Hepatocyte (in vitro differentiated cells): ENCODE data around the gene SORL1-AS1.

Experiments used
- DNase-seq: peaks from one replicate; pipeline ENCODE4 v3.0.0-alpha.2; 2016; ENCODE audit warnings: low spot score
- H2AFZ ChIP-seq: fragments of 200-600 bp; sonication (generic); 2 replicates; pipeline ENCODE4 v1.6.0; 2016; ENCODE audit warnings: antibody characterized with exemption, mild to moderate bottlenecking
- H3K27ac ChIP-seq: fragments of 200-600 bp; sonication (generic); 2 replicates; pipeline ENCODE4 v1.5.1; 2016; ENCODE audit warnings: mild to moderate bottlenecking
- H3K27me3 ChIP-seq: fragments of 200-600 bp; sonication (generic); 2 replicates; pipeline ENCODE4 v1.6.1; 2016
- H3K36me3 ChIP-seq: fragments of 200-600 bp; sonication (generic); replicated peaks from 2 replicates; pipeline ENCODE4 v1.5.1; 2016; ENCODE audit warnings: low read depth; ENCODE audit not compliant: insufficient read depth
- H3K4me1 ChIP-seq: fragments of 200-600 bp; sonication (generic); 2 replicates; pipeline ENCODE4 v1.5.1; 2016; ENCODE audit warnings: mild to moderate bottlenecking, moderate library complexity; ENCODE audit not compliant: insufficient read depth
- H3K4me2 ChIP-seq: fragments of 200-600 bp; sonication (generic); 2 replicates; pipeline ENCODE4 v1.6.0; 2016
- H3K4me3 ChIP-seq: fragments of 200-600 bp; sonication (generic); 2 replicates; pipeline ENCODE4 v1.5.1; 2016; ENCODE audit warnings: mild to moderate bottlenecking
- H3K79me2 ChIP-seq: fragments of 200-600 bp; sonication (generic); 2 replicates; pipeline ENCODE4 v1.6.0; 2017; ENCODE audit warnings: mild to moderate bottlenecking
- H3K9me2 ChIP-seq: fragments of 200-600 bp; sonication (generic); replicated peaks from 2 replicates; pipeline ENCODE4 v1.6.0; 2017; ENCODE audit warnings: mild to moderate bottlenecking; ENCODE audit not compliant: insufficient read depth
- H3K9me3 ChIP-seq: fragments of 200-600 bp; sonication (generic); 2 replicates; pipeline ENCODE4 v1.5.1; 2016; ENCODE audit warnings: low read depth, mild to moderate bottlenecking
- H4K20me1 ChIP-seq: fragments of 200-600 bp; sonication (generic); 2 replicates; pipeline ENCODE4 v1.6.0; 2016; ENCODE audit warnings: mild to moderate bottlenecking; ENCODE audit not compliant: insufficient read depth, poor library complexity, severe bottlenecking
- CTCF ChIP-seq: fragments of 200-600 bp; sonication (generic); IDR thresholded peaks from 2 replicates; pipeline ENCODE4 v1.5.1; 2016; ENCODE audit warnings: antibody characterized with exemption, mild to moderate bottlenecking; ENCODE audit not compliant: poor library complexity
- EZH2 ChIP-seq: fragments of 200-600 bp; sonication (generic); IDR thresholded peaks from 2 replicates; pipeline ENCODE4 v1.6.1; 2016; ENCODE audit warnings: antibody characterized with exemption, mild to moderate bottlenecking, borderline replicate concordance
- EZH2phosphoT487 ChIP-seq: fragments of 200-600 bp; sonication (generic); IDR thresholded peaks from one replicate; pipeline ENCODE4 v1.6.1; 2018; ENCODE audit warnings: antibody characterized with exemption, mild to moderate bottlenecking, low read depth, moderate library complexity; ENCODE audit not compliant: unreplicated experiment, severe bottlenecking
- whole genome bisulfite sequencing: methylation state at CpG from one replicate; pipeline ENCODE4 v1.1.6; 2016; ENCODE audit warnings: low lambda C conversion rate; ENCODE audit errors: missing lambda C conversion rate; 5-methylcytosine and 5-hydroxymethylcytosine counted together

The SORL1-AS1 gene

GRCh38 chr11:121497176-121497998 lies 44.6 kb upstream of the SORL1-AS1 start:
- Histone ChIP-seq H3K4me1 (no peaks in the 10 kb centered on the region), H3K36me3 (no peaks in the 10 kb centered on the region), H3K27ac (no peak overlapping the region), H3K9me3 (no peaks in the 10 kb centered on the region), H3K9me2 (no peaks in the 10 kb centered on the region), H4K20me1 (no peaks in the 10 kb centered on the region), H3K79me2 (no peaks in the 10 kb centered on the region), H3K4me3 (no peak overlapping the region), H2AFZ (no peak overlapping the region), H3K27me3 (no peaks in the 10 kb centered on the region), H3K4me2 (no peak overlapping the region)
- 79% methylated on average over 5 of the region's 5 CpGs for WGBS
- no peak for TF ChIP-seq EZH2phosphoT487
- TF ChIP-seq EZH2, result no peak
- no peak for DNase-seq

GRCh38 chr11:121494355-121495099 lies 41.8 kb upstream of the SORL1-AS1 start:
- H4K20me1 ChIP-seq, result no peaks in the 10 kb centered on the region
- no peaks in the 10 kb centered on the region for H3K27me3 ChIP-seq
- DNase-seq, result no peak
- H3K4me1 ChIP-seq, result no peaks in the 10 kb centered on the region
- no peaks in the 10 kb centered on the region for H3K36me3 ChIP-seq
- H3K4me2 ChIP-seq, result no peak overlapping the region
- H3K4me3 ChIP-seq, result no peak overlapping the region
- H3K27ac ChIP-seq, result no peak overlapping the region
- TF ChIP-seq EZH2 (no peak), EZH2phosphoT487 (no peak)
- H3K9me3 ChIP-seq, result no peaks in the 10 kb centered on the region
- 86% methylated on average over 7 of the region's 7 CpGs for WGBS
- no peaks in the 10 kb centered on the region for H3K79me2 ChIP-seq
- no peak overlapping the region for H2AFZ ChIP-seq
- H3K9me2 ChIP-seq, result no peaks in the 10 kb centered on the region

GRCh38 chr11:121489823-121490222 lies 37.1 kb upstream of the SORL1-AS1 start:
- no peaks in the 10 kb centered on the region for H3K9me2 ChIP-seq

GRCh38 chr11:121488641-121489040 lies 35.9 kb upstream of the SORL1-AS1 start:
- Histone ChIP-seq H3K9me2 (no peaks in the 10 kb centered on the region), H3K4me2 (no peak overlapping the region), H3K9me3 (no peaks in the 10 kb centered on the region), H3K36me3 (no peaks in the 10 kb centered on the region), H3K27me3 (no peaks in the 10 kb centered on the region), H2AFZ (no peak overlapping the region), H3K27ac (no peak overlapping the region), H3K4me1 (no peaks in the 10 kb centered on the region), H4K20me1 (no peaks in the 10 kb centered on the region), H3K79me2 (no peaks in the 10 kb centered on the region), H3K4me3 (no peak overlapping the region)
- WGBS, result 74% methylated on average over 6 of the region's 6 CpGs
- no peak for DNase-seq
- TF ChIP-seq EZH2phosphoT487 (no peak), CTCF (no peak), EZH2 (no peak)

More at GRCh38 chr11:121489823-121490222, 37.1 kb upstream of the SORL1-AS1 start:
- no peak for DNase-seq
- H3K79me2 ChIP-seq, result no peaks in the 10 kb centered on the region
- H3K9me3 ChIP-seq, result no peaks in the 10 kb centered on the region
- H3K27ac ChIP-seq, result no peak overlapping the region
- no peaks in the 10 kb centered on the region for H3K4me1 ChIP-seq
- H3K4me3 ChIP-seq, result no peak overlapping the region
- H3K36me3 ChIP-seq, result no peaks in the 10 kb centered on the region
- 100% methylated on average over 2 of the region's 2 CpGs for WGBS
- no peaks in the 10 kb centered on the region for H3K27me3 ChIP-seq
- no peaks in the 10 kb centered on the region for H4K20me1 ChIP-seq
- H2AFZ ChIP-seq, result no peak overlapping the region
- TF ChIP-seq CTCF (no peak), EZH2phosphoT487 (no peak), EZH2 (no peak)
- H3K4me2 ChIP-seq, result no peak overlapping the region
